NCI-H1694 (cell line): ENCODE measurements around the gene GSDMA.

Experiments
- DNase-seq: peaks from one replicate; lab custom pipeline; 2025; lab: John Stamatoyannopoulos, UW

GSDMA gene

GRCh38 chr17:39962642-39963220, at the start of gene GSDMA:
GSDMA (plus strand) TSS chr17:39963004; CDS start chr17:39965688, 2,684 bp downstream.
- DNase-seq, result no peak

- DNase-seq, result no peak
These were observed 48.8 kb upstream of the GSDMA start for GRCh38 chr17:39913989-39914388.

- DNase-seq, result no peak
These were observed 47.2 kb upstream of the GSDMA start for GRCh38 chr17:39915559-39915958.

- no peak for DNase-seq
These were observed 45.9 kb upstream of the GSDMA start for GRCh38 chr17:39916918-39917317.

- DNase-seq, result no peak
These were observed 43.6 kb upstream of the GSDMA start for GRCh38 chr17:39919087-39919683.

- no peak for DNase-seq
These were observed 42.3 kb upstream of the GSDMA start for GRCh38 chr17:39920218-39921210.

- no peak for DNase-seq
These were observed 41.5 kb upstream of the GSDMA start for GRCh38 chr17:39921323-39921722.

GRCh38 chr17:39922006-39922405, 40.8 kb upstream of the GSDMA start:
- no peak for DNase-seq

- DNase-seq, result no peak
These were observed 39.6 kb upstream of the GSDMA start for GRCh38 chr17:39923230-39923629.

- DNase-seq, result no peak
These were observed 38.7 kb upstream of the GSDMA start for GRCh38 chr17:39923836-39924690.

GRCh38 chr17:39924691-39925055, 38.1 kb upstream of the GSDMA start:
- DNase-seq, result no peak

GRCh38 chr17:39925282-39926134, 37.3 kb upstream of the GSDMA start:
- DNase-seq, result no peak

- no peak for DNase-seq
These were observed 36.6 kb upstream of the GSDMA start for GRCh38 chr17:39926135-39926587.

GRCh38 chr17:39926588-39927100, 36.2 kb upstream of the GSDMA start:
- DNase-seq, result no peak

- DNase-seq, result peak; percentile 63
These were observed 35.5 kb upstream of the GSDMA start, which contains the start of the genes LRRC3C and ORMDL3 for GRCh38 chr17:39927101-39927928. LRRC3C (plus strand) TSS chr17:39927732; CDS start chr17:39941524, 13,792 bp downstream. ORMDL3 (minus strand) TSS chr17:39927601; CDS start chr17:39924203, 3,398 bp downstream.

GRCh38 chr17:39927929-39928857, 34.6 kb upstream of the GSDMA start:
- no peak for DNase-seq

GRCh38 chr17:39928858-39929645, 33.8 kb upstream of the GSDMA start:
- DNase-seq, result no peak
